Measurements from ENCODE around the gene NNMT. TPM values are rescaled to one million over a fixed set of nuclear protein-coding genes. Genes with fewer than 3 reads are reported as not detected.
A peak's percentile ranks its signal among the peaks of the same experiment; 100 is the strongest.

The NNMT gene
- total and polyA plus RNA-seq, 9 of the 15 experiments (the other 6 are each of a cell fraction or from before 2014, with no cell fraction given), result 6.1 to 15.0 (median 11.2) TPM

DNA sequence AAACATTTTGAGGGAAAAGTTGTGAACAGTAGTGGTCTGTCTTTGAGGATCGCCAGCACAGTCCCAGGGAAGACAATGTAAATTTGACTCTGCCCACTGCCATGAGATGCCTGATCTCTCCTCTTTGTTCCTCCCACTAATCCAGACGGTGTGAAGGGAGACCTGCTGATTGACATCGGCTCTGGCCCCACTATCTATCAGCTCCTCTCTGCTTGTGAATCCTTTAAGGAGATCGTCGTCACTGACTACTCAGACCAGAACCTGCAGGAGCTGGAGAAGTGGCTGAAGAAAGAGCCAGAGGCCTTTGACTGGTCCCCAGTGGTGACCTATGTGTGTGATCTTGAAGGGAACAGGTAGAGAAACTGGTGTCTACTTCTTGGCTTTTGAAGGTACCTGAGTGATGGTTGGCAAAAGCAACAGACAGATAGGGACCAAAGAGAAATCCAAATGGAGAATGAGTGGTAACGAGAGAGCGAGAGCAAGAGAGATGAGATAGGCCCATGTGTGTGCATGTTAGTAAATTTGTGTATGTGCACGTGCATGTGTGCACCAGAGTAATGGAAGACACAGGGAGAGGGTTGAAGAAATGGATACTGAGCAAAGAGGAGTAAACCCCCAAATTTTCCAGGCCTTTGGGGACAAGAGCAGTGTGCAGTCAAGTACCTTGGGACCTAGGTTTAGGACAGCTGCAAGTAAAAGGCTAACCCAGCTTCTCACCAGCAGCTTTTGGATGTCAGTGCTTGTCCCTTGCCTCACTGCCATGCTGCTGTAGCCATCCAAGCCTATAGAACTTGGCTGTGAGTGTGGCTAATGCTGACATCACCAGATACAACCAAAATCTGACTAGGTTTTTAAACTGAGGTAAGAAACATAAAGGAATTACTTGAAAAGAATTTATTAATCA lies 1.9 kb downstream of the NNMT start (continued):
- TF ChIP-seq, protein P1, sequence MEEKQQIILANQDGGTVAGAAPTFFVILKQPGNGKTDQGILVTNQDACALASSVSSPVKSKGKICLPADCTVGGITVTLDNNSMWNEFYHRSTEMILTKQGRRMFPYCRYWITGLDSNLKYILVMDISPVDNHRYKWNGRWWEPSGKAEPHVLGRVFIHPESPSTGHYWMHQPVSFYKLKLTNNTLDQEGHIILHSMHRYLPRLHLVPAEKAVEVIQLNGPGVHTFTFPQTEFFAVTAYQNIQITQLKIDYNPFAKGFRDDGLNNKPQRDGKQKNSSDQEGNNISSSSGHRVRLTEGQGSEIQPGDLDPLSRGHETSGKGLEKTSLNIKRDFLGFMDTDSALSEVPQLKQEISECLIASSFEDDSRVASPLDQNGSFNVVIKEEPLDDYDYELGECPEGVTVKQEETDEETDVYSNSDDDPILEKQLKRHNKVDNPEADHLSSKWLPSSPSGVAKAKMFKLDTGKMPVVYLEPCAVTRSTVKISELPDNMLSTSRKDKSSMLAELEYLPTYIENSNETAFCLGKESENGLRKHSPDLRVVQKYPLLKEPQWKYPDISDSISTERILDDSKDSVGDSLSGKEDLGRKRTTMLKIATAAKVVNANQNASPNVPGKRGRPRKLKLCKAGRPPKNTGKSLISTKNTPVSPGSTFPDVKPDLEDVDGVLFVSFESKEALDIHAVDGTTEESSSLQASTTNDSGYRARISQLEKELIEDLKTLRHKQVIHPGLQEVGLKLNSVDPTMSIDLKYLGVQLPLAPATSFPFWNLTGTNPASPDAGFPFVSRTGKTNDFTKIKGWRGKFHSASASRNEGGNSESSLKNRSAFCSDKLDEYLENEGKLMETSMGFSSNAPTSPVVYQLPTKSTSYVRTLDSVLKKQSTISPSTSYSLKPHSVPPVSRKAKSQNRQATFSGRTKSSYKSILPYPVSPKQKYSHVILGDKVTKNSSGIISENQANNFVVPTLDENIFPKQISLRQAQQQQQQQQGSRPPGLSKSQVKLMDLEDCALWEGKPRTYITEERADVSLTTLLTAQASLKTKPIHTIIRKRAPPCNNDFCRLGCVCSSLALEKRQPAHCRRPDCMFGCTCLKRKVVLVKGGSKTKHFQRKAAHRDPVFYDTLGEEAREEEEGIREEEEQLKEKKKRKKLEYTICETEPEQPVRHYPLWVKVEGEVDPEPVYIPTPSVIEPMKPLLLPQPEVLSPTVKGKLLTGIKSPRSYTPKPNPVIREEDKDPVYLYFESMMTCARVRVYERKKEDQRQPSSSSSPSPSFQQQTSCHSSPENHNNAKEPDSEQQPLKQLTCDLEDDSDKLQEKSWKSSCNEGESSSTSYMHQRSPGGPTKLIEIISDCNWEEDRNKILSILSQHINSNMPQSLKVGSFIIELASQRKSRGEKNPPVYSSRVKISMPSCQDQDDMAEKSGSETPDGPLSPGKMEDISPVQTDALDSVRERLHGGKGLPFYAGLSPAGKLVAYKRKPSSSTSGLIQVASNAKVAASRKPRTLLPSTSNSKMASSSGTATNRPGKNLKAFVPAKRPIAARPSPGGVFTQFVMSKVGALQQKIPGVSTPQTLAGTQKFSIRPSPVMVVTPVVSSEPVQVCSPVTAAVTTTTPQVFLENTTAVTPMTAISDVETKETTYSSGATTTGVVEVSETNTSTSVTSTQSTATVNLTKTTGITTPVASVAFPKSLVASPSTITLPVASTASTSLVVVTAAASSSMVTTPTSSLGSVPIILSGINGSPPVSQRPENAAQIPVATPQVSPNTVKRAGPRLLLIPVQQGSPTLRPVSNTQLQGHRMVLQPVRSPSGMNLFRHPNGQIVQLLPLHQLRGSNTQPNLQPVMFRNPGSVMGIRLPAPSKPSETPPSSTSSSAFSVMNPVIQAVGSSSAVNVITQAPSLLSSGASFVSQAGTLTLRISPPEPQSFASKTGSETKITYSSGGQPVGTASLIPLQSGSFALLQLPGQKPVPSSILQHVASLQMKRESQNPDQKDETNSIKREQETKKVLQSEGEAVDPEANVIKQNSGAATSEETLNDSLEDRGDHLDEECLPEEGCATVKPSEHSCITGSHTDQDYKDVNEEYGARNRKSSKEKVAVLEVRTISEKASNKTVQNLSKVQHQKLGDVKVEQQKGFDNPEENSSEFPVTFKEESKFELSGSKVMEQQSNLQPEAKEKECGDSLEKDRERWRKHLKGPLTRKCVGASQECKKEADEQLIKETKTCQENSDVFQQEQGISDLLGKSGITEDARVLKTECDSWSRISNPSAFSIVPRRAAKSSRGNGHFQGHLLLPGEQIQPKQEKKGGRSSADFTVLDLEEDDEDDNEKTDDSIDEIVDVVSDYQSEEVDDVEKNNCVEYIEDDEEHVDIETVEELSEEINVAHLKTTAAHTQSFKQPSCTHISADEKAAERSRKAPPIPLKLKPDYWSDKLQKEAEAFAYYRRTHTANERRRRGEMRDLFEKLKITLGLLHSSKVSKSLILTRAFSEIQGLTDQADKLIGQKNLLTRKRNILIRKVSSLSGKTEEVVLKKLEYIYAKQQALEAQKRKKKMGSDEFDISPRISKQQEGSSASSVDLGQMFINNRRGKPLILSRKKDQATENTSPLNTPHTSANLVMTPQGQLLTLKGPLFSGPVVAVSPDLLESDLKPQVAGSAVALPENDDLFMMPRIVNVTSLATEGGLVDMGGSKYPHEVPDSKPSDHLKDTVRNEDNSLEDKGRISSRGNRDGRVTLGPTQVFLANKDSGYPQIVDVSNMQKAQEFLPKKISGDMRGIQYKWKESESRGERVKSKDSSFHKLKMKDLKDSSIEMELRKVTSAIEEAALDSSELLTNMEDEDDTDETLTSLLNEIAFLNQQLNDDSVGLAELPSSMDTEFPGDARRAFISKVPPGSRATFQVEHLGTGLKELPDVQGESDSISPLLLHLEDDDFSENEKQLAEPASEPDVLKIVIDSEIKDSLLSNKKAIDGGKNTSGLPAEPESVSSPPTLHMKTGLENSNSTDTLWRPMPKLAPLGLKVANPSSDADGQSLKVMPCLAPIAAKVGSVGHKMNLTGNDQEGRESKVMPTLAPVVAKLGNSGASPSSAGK (IDR thresholded peaks at IDR 0.05), result 0 out of 2 replicates have a peak, but pooled peaks have one; percentile 20
- TF ChIP-seq DMBX1 (CRISPR knock-in tag; IDR thresholded peaks at IDR 0.05; ENCODE audit: borderline replicate concordance) (no peak), ZNF253 (CRISPR knock-in tag; conservative IDR thresholded peaks at IDR 0.05) (no peak)

Measured in K562 (cell line).